ENCODE measurements around the gene LOXL3. TPM values are rescaled to one million over a fixed set of nuclear protein-coding genes. Genes with fewer than 3 reads are reported as not detected.

The LOXL3 gene
- polyA plus RNA-seq, 1 donor from 2014 or later: 20.1 TPM

GRCh38 chr2:74498500-74499266 lies 55.1 kb downstream of the LOXL3 start:
- Histone ChIP-seq H3K9me2 (ENCODE audit: insufficient read depth, low read length) (no peaks in the 10 kb centered on the region), H3K4me2 (ENCODE audit: low read length) (peak overlapping the region; percentile 36), H3K79me2 (replicated peaks; ENCODE audit: insufficient read depth, low read length) (no peaks in the 10 kb centered on the region), H3K27ac (ENCODE audit: low read length) (no peak overlapping the region), H2AFZ (ENCODE audit: low read depth, low read length) (no peak overlapping the region), H3K27me3 (ENCODE audit: insufficient read depth, low read depth, low read length) (peaks cover 79% of the 10 kb centered on the region), H3K9ac (ENCODE audit: low read length) (no peak overlapping the region), H3K9me3 (ENCODE audit: low read length) (no peaks in the 10 kb centered on the region), H3K4me3 (ENCODE audit: low read length) (peak overlapping the region; percentile 55), H3F3A (ENCODE audit: insufficient read depth, low read length, poor library complexity, severe bottlenecking) (no peaks in the 10 kb centered on the region), H3K36me3 (ENCODE audit: insufficient read depth, low read length) (no peaks in the 10 kb centered on the region), H4K20me1 (ENCODE audit: insufficient read depth) (no peaks in the 10 kb centered on the region)
- TF ChIP-seq TAF1 (IDR thresholded peaks at IDR 0.05; ENCODE audit: low read depth) (no peak), EP300 (conservative IDR thresholded peaks at IDR 0.05; ENCODE audit: poor library complexity, severe bottlenecking) (no peak), REST (IDR thresholded peaks at IDR 0.05; ENCODE audit: borderline replicate concordance) (no peak), RAD21 (conservative IDR thresholded peaks at IDR 0.05) (no peak), CTCF (IDR thresholded peaks at IDR 0.05; ENCODE audit: poor library complexity, severe bottlenecking) (no peak), EZH2 (IDR thresholded peaks at IDR 0.05; ENCODE audit: borderline replicate concordance, insufficient read depth, low read length, poor library complexity, severe bottlenecking) (no peak), MXI1 (conservative IDR thresholded peaks at IDR 0.05; ENCODE audit: poor library complexity, severe bottlenecking) (no peak), POLR2AphosphoS5 (IDR thresholded peaks at IDR 0.05) (no peak), SMC3 (conservative IDR thresholded peaks at IDR 0.05; ENCODE audit: poor library complexity) (no peak)

DNA sequence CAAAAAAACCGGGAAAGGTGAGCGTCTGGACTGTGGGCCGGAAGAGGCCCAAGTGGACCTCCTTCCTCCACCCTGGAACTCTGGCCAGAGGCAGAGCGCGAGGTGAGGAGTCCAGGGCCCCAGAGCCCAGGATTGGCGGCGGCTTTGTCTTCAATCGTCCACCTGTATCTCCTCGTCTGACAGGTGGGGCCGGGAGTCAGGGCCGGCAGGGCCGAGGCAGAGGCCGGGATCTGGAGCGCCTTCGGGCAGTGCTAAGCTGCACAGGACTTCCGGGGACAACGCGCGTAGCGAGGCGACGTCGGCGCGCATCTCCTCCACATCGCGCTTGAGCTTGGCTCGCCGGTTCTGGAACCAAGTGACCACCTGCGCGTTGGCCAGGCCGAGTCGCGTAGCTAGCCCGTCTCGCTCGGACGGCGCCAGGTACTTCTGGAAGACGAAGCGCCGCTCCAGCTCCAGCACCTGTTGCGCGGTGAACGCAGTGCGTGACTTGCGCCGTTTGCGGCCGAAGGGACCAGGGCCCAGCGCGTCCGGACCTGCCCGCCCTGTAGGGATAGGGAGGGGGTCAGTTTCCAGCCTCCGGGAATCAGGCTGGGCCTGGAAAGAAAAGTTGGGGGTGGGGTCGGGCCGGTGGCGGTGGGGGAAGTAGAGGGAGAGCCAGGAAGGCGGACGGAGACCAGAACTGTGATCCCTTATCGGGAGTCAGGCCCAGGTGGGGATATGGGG lies 55.8 kb downstream of the LOXL3 start:
- no peaks in the 10 kb centered on the region for H4K20me1 ChIP-seq (ENCODE audit: insufficient read depth)
- TF ChIP-seq TAF1 (IDR thresholded peaks at IDR 0.05; ENCODE audit: low read depth): no peak
- no peak for TF ChIP-seq CTCF (IDR thresholded peaks at IDR 0.05; ENCODE audit: poor library complexity, severe bottlenecking)
- TF ChIP-seq EP300 (conservative IDR thresholded peaks at IDR 0.05; ENCODE audit: poor library complexity, severe bottlenecking): no peak
- TF ChIP-seq POLR2AphosphoS5 (IDR thresholded peaks at IDR 0.05): no peak
- TF ChIP-seq SMC3 (conservative IDR thresholded peaks at IDR 0.05; ENCODE audit: poor library complexity): no peak
- no peak for TF ChIP-seq EZH2 (IDR thresholded peaks at IDR 0.05; ENCODE audit: borderline replicate concordance, insufficient read depth, low read length, poor library complexity, severe bottlenecking)
- no peak for TF ChIP-seq MXI1 (conservative IDR thresholded peaks at IDR 0.05; ENCODE audit: poor library complexity, severe bottlenecking)
- no peak for TF ChIP-seq RAD21 (conservative IDR thresholded peaks at IDR 0.05)
- no peak for TF ChIP-seq REST (IDR thresholded peaks at IDR 0.05; ENCODE audit: borderline replicate concordance)
- no peak overlapping the region for H3K4me2 ChIP-seq (ENCODE audit: low read length)
- H3K27ac ChIP-seq (ENCODE audit: low read length): no peak overlapping the region
- no peaks in the 10 kb centered on the region for H3K9me2 ChIP-seq (ENCODE audit: insufficient read depth, low read length)
- no peaks in the 10 kb centered on the region for H3F3A ChIP-seq (ENCODE audit: insufficient read depth, low read length, poor library complexity, severe bottlenecking)
- H3K4me3 ChIP-seq (ENCODE audit: low read length): peak overlapping the region; percentile 55
- H3K9ac ChIP-seq (ENCODE audit: low read length): no peak overlapping the region
- H2AFZ ChIP-seq (ENCODE audit: low read depth, low read length): no peak overlapping the region
- no peaks in the 10 kb centered on the region for H3K9me3 ChIP-seq (ENCODE audit: low read length)
- H3K79me2 ChIP-seq (replicated peaks; ENCODE audit: insufficient read depth, low read length): no peaks in the 10 kb centered on the region
- H3K27me3 ChIP-seq (ENCODE audit: insufficient read depth, low read depth, low read length): peaks cover 71% of the 10 kb centered on the region
- no peaks in the 10 kb centered on the region for H3K36me3 ChIP-seq (ENCODE audit: insufficient read depth, low read length)
